NCI-H226 (cell line): ENCODE results near the gene ITSN1.
A peak's percentile ranks its signal among the peaks of the same experiment; 100 is the strongest.

Experiments
- DNase-seq: peaks from one replicate; pipeline ENCODE4 v3.0.0-alpha.2; 2015

ITSN1 gene

GRCh38 chr21:33733601-33734000 lies 91.3 kb downstream of the ITSN1 start:
- DNase-seq: no peak

- no peak for DNase-seq
Observed at GRCh38 chr21:33734291-33734690, 92.0 kb downstream of the ITSN1 start.

GRCh38 chr21:33734818-33735217 lies 92.5 kb downstream of the ITSN1 start:
- no peak for DNase-seq

GRCh38 chr21:33736569-33736968 lies 94.3 kb downstream of the ITSN1 start:
- DNase-seq: no peak

GRCh38 chr21:33739701-33740100 lies 97.4 kb downstream of the ITSN1 start:
- DNase-seq: no peak

GRCh38 chr21:33747420-33747819 lies 105.1 kb downstream of the ITSN1 start:
- DNase-seq: no peak

- no peak for DNase-seq
Observed at GRCh38 chr21:33748903-33749302, 106.6 kb downstream of the ITSN1 start.

- DNase-seq: no peak
Observed at GRCh38 chr21:33750017-33750416, 107.7 kb downstream of the ITSN1 start.

- no peak for DNase-seq
Observed at GRCh38 chr21:33751120-33751519, 108.8 kb downstream of the ITSN1 start.

GRCh38 chr21:33751533-33751932 lies 109.2 kb downstream of the ITSN1 start:
- no peak for DNase-seq

- no peak for DNase-seq
Observed at GRCh38 chr21:33752260-33752659, 110.0 kb downstream of the ITSN1 start.

- DNase-seq: peak; percentile 62
Observed at GRCh38 chr21:33753886-33754285, 111.6 kb downstream of the ITSN1 start.

- DNase-seq: no peak
Observed at GRCh38 chr21:33754481-33754880, 112.2 kb downstream of the ITSN1 start.

GRCh38 chr21:33755354-33755753 lies 113.1 kb downstream of the ITSN1 start:
- DNase-seq: peak; percentile 74

GRCh38 chr21:33760641-33761440 lies 118.5 kb downstream of the ITSN1 start:
- DNase-seq: peak; percentile 10

- DNase-seq: peak; percentile 96
Observed at GRCh38 chr21:33761441-33762036, 119.2 kb downstream of the ITSN1 start.

GRCh38 chr21:33762803-33763581 lies 120.7 kb downstream of the ITSN1 start:
- DNase-seq: peak; percentile 71

- no peak for DNase-seq
Observed at GRCh38 chr21:33763582-33763899, 121.2 kb downstream of the ITSN1 start.

GRCh38 chr21:33767236-33767635 lies 124.9 kb downstream of the ITSN1 start:
- DNase-seq: peak; percentile 24

GRCh38 chr21:33767960-33768359 lies 125.7 kb downstream of the ITSN1 start:
- DNase-seq: no peak

- peak; percentile 75 for DNase-seq
Observed at GRCh38 chr21:33769057-33769456, 126.8 kb downstream of the ITSN1 start.

GRCh38 chr21:33770542-33770941 lies 128.2 kb downstream of the ITSN1 start:
- no peak for DNase-seq

GRCh38 chr21:33771976-33772375 lies 129.7 kb downstream of the ITSN1 start:
- DNase-seq: no peak

- DNase-seq: no peak
Observed at GRCh38 chr21:33774551-33774950, 132.2 kb downstream of the ITSN1 start.
